HepG2 (cell line): ENCODE data around the gene MYPN. TPM values are rescaled to one million over a fixed set of nuclear protein-coding genes. Genes with fewer than 3 reads are reported as not detected.

Experiments used
- ATAC-seq: fragments of 200-7000 bp; cut with Tn5 transposase; 3 replicates; pipeline ENCODE4 v1.9.1; 2020; ENCODE audit warnings: mild to moderate bottlenecking, moderate library complexity
- BruUV-seq: library from RNA; stranded (reverse); fragments of 400-500 nt; replicated peaks from 2 replicates; lab custom pipeline; 2021; lab: Mats Ljungman, UMichigan
- CTCF ChIA-PET: fragments of 300-600 bp; formaldehyde crosslinking; extraction: SDS; loops from one replicate; lab custom pipeline; 2021; ENCODE audit warnings: low total read pairs, inconsistent platforms, low intra/inter-chr PET ratio; lab: Yijun Ruan, JAX
- POLR2A ChIA-PET: fragments of 350-600 bp; sonication (Branson Sonifier 250); formaldehyde crosslinking; loops from one replicate; lab custom pipeline; 2020; ENCODE audit warnings: antibody characterized with exemption, inconsistent platforms; lab: Yijun Ruan, JAX
- DNase-seq: peaks from one replicate; pipeline ENCODE4 v3.0.0-alpha.2; 2015; ENCODE audit warnings: low spot score
- FAIRE-seq: peaks from 3 replicates; lab custom pipeline; 2011; peaks lifted over from hg19 to GRCh38; lab: Jason Lieb, UNC
- H2AFZ ChIP-seq: one replicate; pipeline ENCODE4 v1.6.1; 2011; ENCODE audit warnings: low read length, inconsistent platforms
- H3K27ac ChIP-seq: fragments of 300-600 bp; 3 replicates; pipeline ENCODE4 v1.8.0; 2011; ENCODE audit warnings: mixed run types, mild to moderate bottlenecking, mixed read lengths, low read length, inconsistent platforms; ENCODE audit not compliant: insufficient read depth; ENCODE audit errors: extremely low read length
- H3K27me3 ChIP-seq, 2 experiments: fragments of 200-600 bp in 1 of 2; 2 replicates in 1 of 2; 3 replicates in 1 of 2; pipeline versions ENCODE4 v1.6.0 to v1.8.0; 2011; ENCODE audit warnings: low read length in 2 of 2, mild to moderate bottlenecking in 2 of 2, moderate library complexity in 2 of 2, inconsistent platforms in 1 of 2; ENCODE audit not compliant: insufficient read depth in 2 of 2, control insufficient read depth in 1 of 2
- H3K36me3 ChIP-seq, 2 experiments: fragments of 200-600 bp in 1 of 2; replicated peaks in 1 of 2; 2 replicates in 1 of 2; 3 replicates in 1 of 2; pipeline versions ENCODE4 v1.5.1 to v1.8.0; 2011; ENCODE audit warnings: low read length in 2 of 2, inconsistent platforms in 1 of 2; ENCODE audit not compliant: insufficient read depth in 2 of 2, control insufficient read depth in 1 of 2
- H3K4me1 ChIP-seq: 2 replicates; pipeline ENCODE4 v1.5.1; 2012; ENCODE audit warnings: low read length, inconsistent platforms; ENCODE audit not compliant: insufficient read depth
- H3K4me2 ChIP-seq: 2 replicates; pipeline ENCODE4 v1.6.0; 2011; ENCODE audit warnings: low read depth, low read length, inconsistent platforms
- H3K4me3 ChIP-seq, 3 experiments: fragments of 200-600 bp in 1 of 3; sonication (generic), shearing (Covaris generic) in 1 of 3; replicated peaks in 1 of 3; 2 replicates each; pipeline ENCODE4 v1.5.1; 2011 to 2016; ENCODE audit warnings: low read length in 3 of 3, inconsistent platforms in 2 of 3, low read depth in 2 of 3, mild to moderate bottlenecking in 2 of 3, control low read depth in 1 of 3, mixed read lengths in 1 of 3; ENCODE audit not compliant: insufficient read depth in 1 of 3
- H3K79me2 ChIP-seq: one replicate; pipeline ENCODE4 v1.6.1; 2011; ENCODE audit warnings: low read length, inconsistent platforms; ENCODE audit not compliant: insufficient read depth
- H3K9ac ChIP-seq: 2 replicates; pipeline ENCODE4 v1.6.0; 2011; ENCODE audit warnings: mild to moderate bottlenecking, low read depth, low read length, inconsistent platforms; ENCODE audit not compliant: insufficient read depth
- H3K9me3 ChIP-seq: 2 replicates; pipeline ENCODE4 v1.5.1; 2012; ENCODE audit warnings: mild to moderate bottlenecking, low read length
- H4K20me1 ChIP-seq: 2 replicates; pipeline ENCODE4 v1.6.0; 2011; ENCODE audit warnings: inconsistent platforms, mild to moderate bottlenecking, low read length, moderate library complexity; ENCODE audit not compliant: insufficient read depth
- BCL6 ChIP-seq: IDR thresholded peaks from 2 replicates; pipeline ENCODE4 v1.6.1; 2016; ENCODE audit warnings: missing genetic modification reagents, missing compliant biosample characterization
- CTCF ChIP-seq: sonication (generic); formaldehyde crosslinking; IDR thresholded peaks from 2 replicates; pipeline ENCODE4 v1.5.0; 2020; ENCODE audit warnings: mild to moderate bottlenecking, missing genetic modification reagents, moderate library complexity
- GLI4 ChIP-seq: sonication (generic); formaldehyde crosslinking; IDR thresholded peaks from 2 replicates; pipeline ENCODE4 v1.5.1; 2020; ENCODE audit warnings: missing genetic modification reagents, mild to moderate bottlenecking, moderate library complexity, borderline replicate concordance
- MZF1 ChIP-seq: sonication (generic); formaldehyde crosslinking; IDR thresholded peaks from 2 replicates; pipeline ENCODE4 v1.8.1; 2023; ENCODE audit warnings: mild to moderate bottlenecking, missing genetic modification reagents, borderline replicate concordance
- ZNF264 ChIP-seq: sonication (generic); formaldehyde crosslinking; IDR thresholded peaks from 2 replicates; pipeline ENCODE4 v1.4.0; 2020; ENCODE audit warnings: missing genetic modification reagents
- ZNF281 ChIP-seq: sonication (generic); formaldehyde crosslinking; IDR thresholded peaks from 2 replicates; pipeline ENCODE4 v1.4.0; 2020; ENCODE audit warnings: missing genetic modification reagents, borderline replicate concordance
- ZNF672 ChIP-seq: sonication (generic); formaldehyde crosslinking; IDR thresholded peaks from 2 replicates; pipeline ENCODE4 v1.8.1; 2022; ENCODE audit warnings: missing genetic modification reagents
- WGBS: methylation state at CpG from one replicate; pipeline ENCODE4 v1.1.6; 2017; ENCODE audit warnings: low lambda C conversion rate; 5-methylcytosine and 5-hydroxymethylcytosine counted together
- in situ Hi-C: cut with HindIII; loops from 2 replicates; pipeline ENCODE4 v1.10.0; 2017; ENCODE audit warnings: low pct_unique_long_range_greater_than_20kb; ENCODE audit not compliant: extremely low pct_ligation_motif_present
- intact Hi-C: fragments of 100-400 bp; cut with micrococcal nuclease; formaldehyde crosslinking; loops from one replicate; pipeline ENCODE4 v1.10.0; 2022; ENCODE audit not compliant: unreplicated experiment
- polyA plus RNA-seq, 8 experiments: library from polyadenylated mRNA; depleted of rRNA in 3 of 8; stranded (reverse) in 7 of 8; unstranded in 1 of 8; fragments of >200 nt; fragmentation: Illumina TruSeq in 4 of 8; extraction: Trizol in 4 of 8; gene quantifications; 2 replicates each; pipeline versions ENCODE4 v1.2.1 to v1.2.3, GENCODE V29; 2011 to 2016; ENCODE audit warnings: low read depth in 4 of 8, missing spikeins in 1 of 8, mixed read lengths in 1 of 8; ENCODE audit not compliant: insufficient read depth in 1 of 8
- total RNA-seq, 5 experiments: library from RNA; depleted of rRNA; stranded (reverse); fragments of >200 nt; fragmentation: Illumina TruSeq; extraction: Trizol; gene quantifications; 2 replicates each; pipeline ENCODE4 v1.2.3, GENCODE V29; 2016; ENCODE audit warnings: low read depth in 1 of 5

Gene MYPN
- total and polyA plus RNA-seq, 2 of the 13 experiments (the other 11 are each of a cell fraction or from before 2014, with no cell fraction given), result not detected

- intact Hi-C loops (no loop called here), in situ Hi-C loops (no loop called here)
- no peak for DNase-seq
- Histone ChIP-seq H3K27ac (no peak overlapping the region), H3K79me2 (no peaks in the 10 kb centered on the region), H4K20me1 (no peaks in the 10 kb centered on the region), H3K9ac (no peak overlapping the region), H3K4me1 (peaks cover 21% of the 10 kb centered on the region), H3K9me3 (no peaks in the 10 kb centered on the region), H3K4me3 (no peak overlapping the region), H3K36me3 (no peaks in the 10 kb centered on the region), H3K27me3 (no peaks in the 10 kb centered on the region), H2AFZ (no peak overlapping the region), H3K4me2 (no peak overlapping the region)
- FAIRE-seq, result no peak
- BruUV-seq, result no TSS peak
- TF ChIP-seq BCL6 (CRISPR knock-in tag), result peak; percentile 80
- no peak for TF ChIP-seq GLI4 (CRISPR knock-in tag)
- CTCF ChIA-PET, result no interaction called here
- POLR2A ChIA-PET, result no interaction called here
- ATAC-seq, result no peak
- 2% methylated on average over 1 of the region's 1 CpG for WGBS
These were observed 66.7 kb downstream of the MYPN start for GRCh38 chr10:68175949-68176348.

- FAIRE-seq (no peak), ATAC-seq (no peak), DNase-seq (no peak)
- H3K27me3 ChIP-seq, result no peaks in the 10 kb centered on the region
- in situ Hi-C loops, result no loop called here
- no TSS peak for BruUV-seq
- ChIA-PET POLR2A (interaction anchor here (0.5 kb wide), 1 partner anchor 291 kb away, joined by 3 read pairs; no protein-coding TSS in a partner anchor), CTCF (no interaction called here)
- H3K4me1 ChIP-seq, result peaks cover 21% of the 10 kb centered on the region
- 47% methylated on average over 4 of the region's 4 CpGs for WGBS
- H3K9me3 ChIP-seq, result no peaks in the 10 kb centered on the region
- no peak overlapping the region for H2AFZ ChIP-seq
- H3K27ac ChIP-seq, result no peak overlapping the region
- H3K36me3 ChIP-seq, result no peaks in the 10 kb centered on the region
- no peaks in the 10 kb centered on the region for H4K20me1 ChIP-seq
- intact Hi-C loops, result no loop called here
- no peak overlapping the region for H3K9ac ChIP-seq
- no peaks in the 10 kb centered on the region for H3K79me2 ChIP-seq
- H3K4me2 ChIP-seq, result no peak overlapping the region
- no peak overlapping the region for H3K4me3 ChIP-seq
- TF ChIP-seq ZNF264 (CRISPR knock-in tag) (no peak), ZNF281 (CRISPR knock-in tag) (no peak), CTCF (CRISPR knock-in tag) (no peak), MZF1 (CRISPR knock-in tag) (no peak), ZNF672 (CRISPR knock-in tag) (no peak)
These were observed 67.5 kb downstream of the MYPN start for GRCh38 chr10:68176797-68177196.
